ENCODE results near the gene RAD51B. TPM values are rescaled to one million over a fixed set of nuclear protein-coding genes. Genes with fewer than 3 reads are reported as not detected.

The RAD51B gene
- total and polyA plus RNA-seq, 9 of the 15 experiments (the other 6 are each of a cell fraction or from before 2014, with no cell fraction given) = 8.5 to 17.3 (median 11.3) TPM

DNA sequence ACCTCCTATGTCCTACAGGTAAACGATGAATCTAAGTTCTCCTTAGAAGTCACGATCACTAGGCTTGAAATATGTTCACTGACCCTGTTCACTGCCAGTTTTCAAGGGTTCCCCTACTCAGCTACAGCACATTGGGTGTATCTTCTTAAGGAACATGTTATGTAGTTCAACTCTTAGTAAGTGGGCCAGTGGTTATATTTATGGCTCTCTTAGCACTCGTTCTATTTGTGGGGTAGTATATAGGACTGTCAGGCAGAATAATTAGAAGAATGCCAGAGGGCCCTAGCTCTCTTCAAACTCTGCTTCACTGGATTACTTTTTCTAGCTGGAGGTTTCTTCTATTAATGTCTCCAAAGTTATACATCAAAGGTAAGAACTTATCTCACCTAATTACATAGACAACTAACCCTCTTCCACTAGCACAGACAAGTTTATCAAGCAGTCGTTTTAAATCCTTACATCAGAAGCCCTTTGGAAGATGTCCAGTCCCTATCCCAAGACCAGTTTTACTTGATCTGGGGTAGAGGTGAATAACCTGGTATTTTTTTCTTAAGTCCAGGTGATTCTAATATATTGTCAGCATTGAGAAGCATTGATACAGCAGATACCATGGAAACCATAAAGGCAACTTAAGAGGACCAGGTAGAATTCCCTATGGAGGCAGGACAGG is 42.8 kb upstream of the RAD51B start:
- H3K36me3 ChIP-seq (ENCODE audit: control insufficient read depth, insufficient read depth, low read length) = peaks cover 70% of the 10 kb centered on the region
- FAIRE-seq = no peak

More for the DNA sequence above, 42.8 kb upstream of the RAD51B start:
- H3K27me3 ChIP-seq (ENCODE audit: control insufficient read depth in 2 of 2, insufficient read depth in 2 of 2, low read length in 2 of 2) = no peaks in the 10 kb centered on the region
- H3K27ac ChIP-seq (ENCODE audit: extremely low read depth, low read depth, low read length) = no peak overlapping the region
- WGBS (ENCODE audit: insufficient coverage, low coverage, missing lambda C conversion rate) = 34% methylated on average over 3 of the region's 4 CpGs
- no peak overlapping the region for H2AFZ ChIP-seq (ENCODE audit: low read depth, low read length)
- H3K9me1 ChIP-seq (ENCODE audit: control insufficient read depth, insufficient read depth, low read length) = no peaks in the 10 kb centered on the region
- DNase-seq (ENCODE audit: extremely low read depth in 1 of 4, low spot score in 3 of 4) (no peak), ATAC-seq (no peak)
- ChIA-PET CTCF (ENCODE audit: low intra/inter-chr PET ratio) (no interaction called here), POLR2A (interaction anchor here (0.8 to 1.3 kb wide), 2 partner anchors 17 to 85 kb away, joined by 3 to 4 read pairs; no protein-coding TSS in a partner anchor)
- H3K4me1 ChIP-seq (replicated peaks in 1 of 2; ENCODE audit: control insufficient read depth in 2 of 2, insufficient read depth in 2 of 2, low read length in 2 of 2) = no peaks in the 10 kb centered on the region
- TF ChIP-seq ZFP1 (CRISPR knock-in tag; IDR thresholded peaks at IDR 0.05) (no peak), RBM17 (IDR thresholded peaks at IDR 0.05; ENCODE audit: borderline replicate concordance, low read depth, low read length) (no peak), MYNN (IDR thresholded peaks at IDR 0.05) (no peak), MYNN (CRISPR knock-in tag; IDR thresholded peaks at IDR 0.05) (no peak), SMAD1 (IDR thresholded peaks at IDR 0.05; ENCODE audit: low read depth, low read length, partially characterized antibody) (no peak), PRMT5 (CRISPR knock-in tag; IDR thresholded peaks at IDR 0.05) (no peak), TARDBP (IDR thresholded peaks at IDR 0.05) (no peak), OTX1 (CRISPR knock-in tag; IDR thresholded peaks at IDR 0.05) (no peak), ZNF75A (CRISPR knock-in tag; IDR thresholded peaks at IDR 0.05) (no peak), KAT8 (IDR thresholded peaks at IDR 0.05; ENCODE audit: low read depth) (no peak)
- TF ChIP-seq, protein P1, sequence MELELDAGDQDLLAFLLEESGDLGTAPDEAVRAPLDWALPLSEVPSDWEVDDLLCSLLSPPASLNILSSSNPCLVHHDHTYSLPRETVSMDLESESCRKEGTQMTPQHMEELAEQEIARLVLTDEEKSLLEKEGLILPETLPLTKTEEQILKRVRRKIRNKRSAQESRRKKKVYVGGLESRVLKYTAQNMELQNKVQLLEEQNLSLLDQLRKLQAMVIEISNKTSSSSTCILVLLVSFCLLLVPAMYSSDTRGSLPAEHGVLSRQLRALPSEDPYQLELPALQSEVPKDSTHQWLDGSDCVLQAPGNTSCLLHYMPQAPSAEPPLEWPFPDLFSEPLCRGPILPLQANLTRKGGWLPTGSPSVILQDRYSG (tag; conservative IDR thresholded peaks at IDR 0.05; ENCODE audit: low read depth) = no peak
- TF ChIP-seq, protein P2, sequence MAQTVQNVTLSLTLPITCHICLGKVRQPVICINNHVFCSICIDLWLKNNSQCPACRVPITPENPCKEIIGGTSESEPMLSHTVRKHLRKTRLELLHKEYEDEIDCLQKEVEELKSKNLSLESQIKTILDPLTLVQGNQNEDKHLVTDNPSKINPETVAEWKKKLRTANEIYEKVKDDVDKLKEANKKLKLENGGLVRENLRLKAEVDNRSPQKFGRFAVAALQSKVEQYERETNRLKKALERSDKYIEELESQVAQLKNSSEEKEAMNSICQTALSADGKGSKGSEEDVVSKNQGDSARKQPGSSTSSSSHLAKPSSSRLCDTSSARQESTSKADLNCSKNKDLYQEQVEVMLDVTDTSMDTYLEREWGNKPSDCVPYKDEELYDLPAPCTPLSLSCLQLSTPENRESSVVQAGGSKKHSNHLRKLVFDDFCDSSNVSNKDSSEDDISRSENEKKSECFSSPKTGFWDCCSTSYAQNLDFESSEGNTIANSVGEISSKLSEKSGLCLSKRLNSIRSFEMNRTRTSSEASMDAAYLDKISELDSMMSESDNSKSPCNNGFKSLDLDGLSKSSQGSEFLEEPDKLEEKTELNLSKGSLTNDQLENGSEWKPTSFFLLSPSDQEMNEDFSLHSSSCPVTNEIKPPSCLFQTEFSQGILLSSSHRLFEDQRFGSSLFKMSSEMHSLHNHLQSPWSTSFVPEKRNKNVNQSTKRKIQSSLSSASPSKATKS (CRISPR knock-in tag; IDR thresholded peaks at IDR 0.05) = no peak
- TF ChIP-seq, protein P3, sequence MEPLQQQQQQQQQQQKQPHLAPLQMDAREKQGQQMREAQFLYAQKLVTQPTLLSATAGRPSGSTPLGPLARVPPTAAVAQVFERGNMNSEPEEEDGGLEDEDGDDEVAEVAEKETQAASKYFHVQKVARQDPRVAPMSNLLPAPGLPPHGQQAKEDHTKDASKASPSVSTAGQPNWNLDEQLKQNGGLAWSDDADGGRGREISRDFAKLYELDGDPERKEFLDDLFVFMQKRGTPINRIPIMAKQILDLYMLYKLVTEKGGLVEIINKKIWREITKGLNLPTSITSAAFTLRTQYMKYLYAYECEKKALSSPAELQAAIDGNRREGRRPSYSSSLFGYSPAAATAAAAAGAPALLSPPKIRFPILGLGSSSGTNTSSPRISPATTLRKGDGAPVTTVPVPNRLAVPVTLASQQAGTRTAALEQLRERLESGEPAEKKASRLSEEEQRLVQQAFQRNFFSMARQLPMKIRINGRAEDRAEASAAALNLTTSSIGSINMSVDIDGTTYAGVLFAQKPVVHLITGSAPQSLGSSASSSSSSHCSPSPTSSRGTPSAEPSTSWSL (CRISPR knock-in tag; IDR thresholded peaks at IDR 0.05; ENCODE audit: borderline replicate concordance) = no peak
- TF ChIP-seq, protein P4, sequence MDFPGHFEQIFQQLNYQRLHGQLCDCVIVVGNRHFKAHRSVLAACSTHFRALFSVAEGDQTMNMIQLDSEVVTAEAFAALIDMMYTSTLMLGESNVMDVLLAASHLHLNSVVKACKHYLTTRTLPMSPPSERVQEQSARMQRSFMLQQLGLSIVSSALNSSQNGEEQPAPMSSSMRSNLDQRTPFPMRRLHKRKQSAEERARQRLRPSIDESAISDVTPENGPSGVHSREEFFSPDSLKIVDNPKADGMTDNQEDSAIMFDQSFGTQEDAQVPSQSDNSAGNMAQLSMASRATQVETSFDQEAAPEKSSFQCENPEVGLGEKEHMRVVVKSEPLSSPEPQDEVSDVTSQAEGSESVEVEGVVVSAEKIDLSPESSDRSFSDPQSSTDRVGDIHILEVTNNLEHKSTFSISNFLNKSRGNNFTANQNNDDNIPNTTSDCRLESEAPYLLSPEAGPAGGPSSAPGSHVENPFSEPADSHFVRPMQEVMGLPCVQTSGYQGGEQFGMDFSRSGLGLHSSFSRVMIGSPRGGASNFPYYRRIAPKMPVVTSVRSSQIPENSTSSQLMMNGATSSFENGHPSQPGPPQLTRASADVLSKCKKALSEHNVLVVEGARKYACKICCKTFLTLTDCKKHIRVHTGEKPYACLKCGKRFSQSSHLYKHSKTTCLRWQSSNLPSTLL (IDR thresholded peaks at IDR 0.05) = no peak
- no peaks in the 10 kb centered on the region for H3K9me3 ChIP-seq (replicated peaks; ENCODE audit: control insufficient read depth, insufficient read depth, low read depth, low read length)
- no peaks in the 10 kb centered on the region for H3K79me2 ChIP-seq (ENCODE audit: control insufficient read depth, insufficient read depth, low read length)
- H3K4me3 ChIP-seq = no peak overlapping the region
- in situ Hi-C loops (cut with MboI) = no loop called here
- no peak overlapping the region for H3K4me2 ChIP-seq (ENCODE audit: insufficient read depth, low read length)
- BruUV-seq (replicated peaks) = no TSS peak
- H4K20me1 ChIP-seq (replicated peaks; ENCODE audit: control insufficient read depth, insufficient read depth, low read length) = no peaks in the 10 kb centered on the region
- no peak overlapping the region for H3K9ac ChIP-seq (ENCODE audit: insufficient read depth in 1 of 2, low read depth in 2 of 2, low read length in 2 of 2)
- intact Hi-C loops (cut with micrococcal nuclease) = no loop called here

All from K562 (cell line).